Endothelial cell of umbilical vein (primary cell): ENCODE measurements around the gene PHACTR2. TPM values are rescaled to one million over a fixed set of nuclear protein-coding genes. Genes with fewer than 3 reads are reported as not detected.
A peak's percentile ranks its signal among the peaks of the same experiment; 100 is the strongest.

Experiments
- BruUV-seq: library from RNA; stranded (reverse); fragments of 400-500 nt; replicated peaks from 2 replicates; lab custom pipeline; 2021; lab: Mats Ljungman, UMichigan
- CTCF ChIA-PET: fragments of 300-600, 350-600 bp; sonication (Branson Sonifier 250); formaldehyde crosslinking; loops from one replicate; lab custom pipeline; 2021; ENCODE audit warnings: antibody characterized with exemption, inconsistent platforms; lab: Charles Lee
- POLR2A ChIA-PET: fragments of 300-600, 350-600 bp; sonication (Branson Sonifier 250); formaldehyde crosslinking; loops from one replicate; lab custom pipeline; 2021; ENCODE audit warnings: antibody characterized with exemption, inconsistent platforms; lab: Charles Lee
- DNase-seq: peaks from one replicate; pipeline ENCODE4 v3.0.0-alpha.2; 2011; ENCODE audit warnings: low read depth, low spot score
- FAIRE-seq: peaks from 2 replicates; lab custom pipeline; 2011; peaks lifted over from hg19 to GRCh38; lab: Jason Lieb, UNC
- H2AFZ ChIP-seq: 2 replicates; pipeline ENCODE4 v1.6.0; 2012; ENCODE audit warnings: low read depth, low read length, control low read depth, inconsistent platforms
- H3K27ac ChIP-seq: 2 replicates; pipeline ENCODE4 v1.5.1; 2011; ENCODE audit warnings: low read depth, mild to moderate bottlenecking, control low read depth, low read length, moderate library complexity; ENCODE audit not compliant: insufficient read depth
- H3K27me3 ChIP-seq, 2 experiments: 2 replicates each; pipeline versions ENCODE4 v1.6.0 to v1.6.1; 2011; ENCODE audit warnings: low read length in 2 of 2, mixed read lengths in 1 of 2; ENCODE audit not compliant: control insufficient read depth in 2 of 2, insufficient read depth in 2 of 2
- H3K36me3 ChIP-seq, 2 experiments: 2 replicates in 1 of 2; 3 replicates in 1 of 2; pipeline ENCODE4 v1.5.1; 2011; ENCODE audit warnings: low read length in 2 of 2, mild to moderate bottlenecking in 1 of 2, moderate library complexity in 1 of 2; ENCODE audit not compliant: control insufficient read depth in 2 of 2, insufficient read depth in 2 of 2; ENCODE audit errors: extremely low read depth in 1 of 2
- H3K4me1 ChIP-seq: 3 replicates; pipeline ENCODE4 v1.5.1; 2011; ENCODE audit warnings: mild to moderate bottlenecking, low read length; ENCODE audit not compliant: control insufficient read depth, insufficient read depth; ENCODE audit errors: extremely low read depth
- H3K4me2 ChIP-seq: 2 replicates; pipeline ENCODE4 v1.6.1; 2011; ENCODE audit warnings: low read length, control low read depth, mixed read lengths; ENCODE audit not compliant: insufficient read depth
- H3K4me3 ChIP-seq, 3 experiments: fragments of 200-600 bp in 1 of 3; sonication (generic), shearing (Covaris generic) in 1 of 3; replicated peaks in 1 of 3; 2 replicates each; pipeline ENCODE4 v1.5.1; 2011 to 2016; ENCODE audit warnings: control low read depth in 3 of 3, low read length in 3 of 3, mild to moderate bottlenecking in 2 of 3, inconsistent platforms in 1 of 3, low read depth in 1 of 3, moderate library complexity in 1 of 3; ENCODE audit not compliant: insufficient read depth in 1 of 3
- H3K79me2 ChIP-seq: 2 replicates; pipeline ENCODE4 v1.6.0; 2012; ENCODE audit warnings: low read length, inconsistent platforms; ENCODE audit not compliant: control insufficient read depth, insufficient read depth
- H3K9ac ChIP-seq: replicated peaks from 2 replicates; pipeline ENCODE3; 2011; ENCODE audit warnings: low read length, control low read depth; ENCODE audit not compliant: insufficient read depth; ENCODE audit errors: extremely low read depth
- H3K9me1 ChIP-seq: replicated peaks from 3 replicates; pipeline ENCODE4 v1.6.0; 2011; ENCODE audit warnings: mild to moderate bottlenecking, low read length; ENCODE audit not compliant: control insufficient read depth, insufficient read depth; ENCODE audit errors: extremely low read depth
- H3K9me3 ChIP-seq: replicated peaks from 2 replicates; pipeline ENCODE4 v1.5.1; 2012; ENCODE audit warnings: low read length, inconsistent platforms; ENCODE audit not compliant: control insufficient read depth, insufficient read depth
- H4K20me1 ChIP-seq: replicated peaks from 2 replicates; pipeline ENCODE3; 2011; ENCODE audit warnings: mild to moderate bottlenecking, low read length; ENCODE audit not compliant: control insufficient read depth, insufficient read depth; ENCODE audit errors: extremely low read depth
- EZH2 ChIP-seq: IDR thresholded peaks from 2 replicates; pipeline ENCODE4 v1.6.1; 2012; ENCODE audit warnings: borderline replicate concordance, low read depth, mild to moderate bottlenecking, moderate library complexity, low read length, inconsistent platforms; ENCODE audit not compliant: severe bottlenecking
- FOS ChIP-seq: IDR thresholded peaks from 2 replicates; pipeline ENCODE4 v1.6.1; 2011; ENCODE audit warnings: mild to moderate bottlenecking, low read length, moderate library complexity, borderline replicate concordance; ENCODE audit not compliant: insufficient read depth
- GATA2 ChIP-seq: IDR thresholded peaks from 2 replicates; pipeline ENCODE4 v1.7.0; 2011; ENCODE audit warnings: low read depth, mild to moderate bottlenecking, moderate library complexity, mixed read lengths, low read length; ENCODE audit not compliant: insufficient read length, insufficient read depth
- JUN ChIP-seq: IDR thresholded peaks from 2 replicates; pipeline ENCODE4 v1.6.1; 2011; ENCODE audit warnings: borderline replicate concordance, low read depth; ENCODE audit not compliant: insufficient read length, insufficient read depth
- MYC ChIP-seq: IDR thresholded peaks from one replicate; pipeline ENCODE4 v1.6.1; 2011; ENCODE audit warnings: mild to moderate bottlenecking, low read depth, low read length
- POLR2A ChIP-seq: IDR thresholded peaks from 2 replicates; pipeline ENCODE4 v1.6.1; 2012; ENCODE audit warnings: low read depth, mild to moderate bottlenecking, control low read depth, low read length
- POLR2AphosphoS5 ChIP-seq: IDR thresholded peaks from 2 replicates; pipeline ENCODE4 v1.6.1; 2012; ENCODE audit warnings: low read depth, mild to moderate bottlenecking, control low read depth, low read length, moderate library complexity; ENCODE audit not compliant: insufficient read depth
- dilution Hi-C: fragments of 300-500 bp; cut with MboI; formaldehyde crosslinking; loops from one replicate; pipeline ENCODE4 v1.15.0; 2019; ENCODE audit warnings: low sequenced_read_pairs; ENCODE audit not compliant: extremely low pct_ligation_motif_present
- intact Hi-C: fragments of 100-400 bp; cut with micrococcal nuclease; formaldehyde crosslinking; loops from one replicate; pipeline ENCODE4 v1.10.0; 2022
- polyA plus RNA-seq, 4 experiments: library from polyadenylated mRNA; depleted of rRNA in 3 of 4; stranded (reverse) in 3 of 4; unstranded in 1 of 4; fragments of >200 nt; gene quantifications; 2 replicates each; pipeline versions ENCODE4 v1.2.1 to v1.2.3, GENCODE V29; 2011 to 2012; ENCODE audit warnings: missing spikeins in 1 of 4
- total RNA-seq: library from RNA; stranded (reverse); gene quantifications from 2 replicates; pipeline ENCODE4 v1.2.3, GENCODE V29; 2021
- TF ChIP-seq, protein P1 (sequence below): IDR thresholded peaks from 2 replicates; pipeline ENCODE4 v1.6.1; 2011; ENCODE audit not compliant: insufficient read depth, insufficient read length
- TF ChIP-seq, protein P2 (sequence below), 2 donors: IDR thresholded peaks; 1 replicate in 1 of 2; 2 replicates in 1 of 2; pipeline ENCODE4 v1.5.1; 2011; ENCODE audit warnings: low read length in 2 of 2, mild to moderate bottlenecking in 2 of 2, moderate library complexity in 2 of 2, control low read depth in 1 of 2, inconsistent platforms in 1 of 2, low read depth in 1 of 2; ENCODE audit not compliant: insufficient read depth in 1 of 2; ENCODE audit errors: extremely low read depth in 1 of 2

Gene PHACTR2
- total and polyA plus RNA-seq, 2 donors (not counting 3 experiments of a cell fraction or from before 2014, with no cell fraction given): 16.3 to 178 TPM

DNA sequence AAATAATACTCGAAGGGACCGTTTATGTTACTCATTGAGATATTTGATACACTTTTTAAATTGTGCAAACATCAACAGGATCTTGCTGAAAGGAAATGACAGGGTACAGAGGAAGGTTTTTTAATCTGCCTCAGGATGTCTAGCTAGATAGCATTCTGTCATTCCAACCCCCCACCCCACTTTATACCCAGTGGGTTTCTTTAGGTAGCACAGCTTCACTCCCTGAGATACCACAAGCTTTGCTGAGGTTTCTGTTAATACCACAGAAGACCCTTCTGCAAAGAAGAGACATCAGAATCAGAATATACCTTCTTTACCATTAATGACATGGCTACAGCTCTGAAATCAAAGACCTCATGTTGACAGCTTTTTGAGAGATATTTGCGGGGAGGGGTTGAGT is 1.3 kb downstream of the PHACTR2 start:
- intact Hi-C loops: loop anchor here (2.0 to 5.0 kb wide), 5 partner anchors 56 to 164 kb away; partner anchors contain the start of gene LTV1
- POLR2A ChIA-PET: interaction anchor here (0.7 to 0.8 kb wide), 2 partner anchors 32 to 137 kb away, joined by 4 to 5 read pairs; no protein-coding TSS in a partner anchor

DNA sequence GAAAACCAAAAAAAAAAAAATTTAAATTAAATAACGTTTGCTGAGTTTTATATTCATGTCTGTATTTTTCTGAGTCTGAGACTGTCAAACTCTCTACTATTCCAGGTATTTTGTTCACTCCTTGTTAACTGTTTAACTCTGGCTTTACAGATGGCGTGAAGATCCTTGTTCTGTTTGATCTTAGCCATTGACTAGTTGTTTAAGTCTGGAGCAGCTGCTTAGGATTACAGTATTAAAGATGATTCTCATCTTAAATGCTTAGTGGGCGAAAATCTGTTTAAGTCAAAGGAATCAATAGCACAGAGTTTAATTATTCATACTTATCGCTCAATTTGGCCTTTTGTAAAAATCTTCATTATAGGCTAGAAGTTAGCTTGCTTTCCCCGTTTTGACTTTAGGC is 2.4 kb downstream of the PHACTR2 start:
- ChIA-PET CTCF (interaction anchor here (0.8 to 3.4 kb wide), 4 partner anchors 9 to 141 kb away, joined by 3 to 16 read pairs (median 3); no protein-coding TSS in a partner anchor), POLR2A (interaction anchor here (0.9 kb wide), 1 partner anchor 9 kb away, joined by 5 read pairs; no protein-coding TSS in a partner anchor)
- no TSS peak for BruUV-seq
- Histone ChIP-seq H3K9me1 (no peaks in the 10 kb centered on the region), H3K4me2 (peak overlapping the region; percentile 98), H3K79me2 (peaks cover 70% of the 10 kb centered on the region), H2AFZ (no peak overlapping the region), H3K27me3 (no peaks in the 10 kb centered on the region), H3K4me3 (peak overlapping the region in 2 of 3 experiments; percentile 80 to 89), H3K4me1 (peaks cover 30% of the 10 kb centered on the region), H3K9ac (peak overlapping the region; percentile 80), H3K27ac (peak overlapping the region; percentile 91), H3K9me3 (no peaks in the 10 kb centered on the region), H3K36me3 (peaks cover 0 to 2% of the 10 kb centered on the region in 2 experiments), H4K20me1 (no peaks in the 10 kb centered on the region)
- TF ChIP-seq FOS: no peak
- no peak for TF ChIP-seq EZH2
- no peak for TF ChIP-seq GATA2
- TF ChIP-seq, protein P1, sequence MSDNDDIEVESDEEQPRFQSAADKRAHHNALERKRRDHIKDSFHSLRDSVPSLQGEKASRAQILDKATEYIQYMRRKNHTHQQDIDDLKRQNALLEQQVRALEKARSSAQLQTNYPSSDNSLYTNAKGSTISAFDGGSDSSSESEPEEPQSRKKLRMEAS: no peak
- no peak for TF ChIP-seq POLR2AphosphoS5
- TF ChIP-seq POLR2A: no peak
- TF ChIP-seq, protein P2, sequence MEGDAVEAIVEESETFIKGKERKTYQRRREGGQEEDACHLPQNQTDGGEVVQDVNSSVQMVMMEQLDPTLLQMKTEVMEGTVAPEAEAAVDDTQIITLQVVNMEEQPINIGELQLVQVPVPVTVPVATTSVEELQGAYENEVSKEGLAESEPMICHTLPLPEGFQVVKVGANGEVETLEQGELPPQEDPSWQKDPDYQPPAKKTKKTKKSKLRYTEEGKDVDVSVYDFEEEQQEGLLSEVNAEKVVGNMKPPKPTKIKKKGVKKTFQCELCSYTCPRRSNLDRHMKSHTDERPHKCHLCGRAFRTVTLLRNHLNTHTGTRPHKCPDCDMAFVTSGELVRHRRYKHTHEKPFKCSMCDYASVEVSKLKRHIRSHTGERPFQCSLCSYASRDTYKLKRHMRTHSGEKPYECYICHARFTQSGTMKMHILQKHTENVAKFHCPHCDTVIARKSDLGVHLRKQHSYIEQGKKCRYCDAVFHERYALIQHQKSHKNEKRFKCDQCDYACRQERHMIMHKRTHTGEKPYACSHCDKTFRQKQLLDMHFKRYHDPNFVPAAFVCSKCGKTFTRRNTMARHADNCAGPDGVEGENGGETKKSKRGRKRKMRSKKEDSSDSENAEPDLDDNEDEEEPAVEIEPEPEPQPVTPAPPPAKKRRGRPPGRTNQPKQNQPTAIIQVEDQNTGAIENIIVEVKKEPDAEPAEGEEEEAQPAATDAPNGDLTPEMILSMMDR (IDR thresholded peaks at IDR 0.05; ENCODE audit: extremely low read depth in 1 of 2, insufficient read depth in 1 of 2, low read depth in 1 of 2, low read length in 2 of 2): no peak
- no peak for TF ChIP-seq MYC
- no peak for TF ChIP-seq JUN
- no peak for FAIRE-seq
- dilution Hi-C loops (no loop called here), intact Hi-C loops (loop anchor here (1.0 kb wide), 1 partner anchor 79 kb away; no protein-coding TSS in a partner anchor)
- peak; percentile 47 for DNase-seq

More for the DNA sequence above, 1.3 kb downstream of the PHACTR2 start:
- H3K9me3 ChIP-seq: no peaks in the 10 kb centered on the region
- peak overlapping the region; percentile 91 for H3K27ac ChIP-seq
- no peaks in the 10 kb centered on the region for H4K20me1 ChIP-seq
- H3K36me3 ChIP-seq: peaks cover 0 to 2% of the 10 kb centered on the region in 2 experiments
- H3K4me2 ChIP-seq: peak overlapping the region; percentile 98
- H3K27me3 ChIP-seq: no peaks in the 10 kb centered on the region
- FAIRE-seq (no peak), DNase-seq (peak; percentile 64)
- peaks cover 36% of the 10 kb centered on the region for H3K4me1 ChIP-seq
- H3K9me1 ChIP-seq: no peaks in the 10 kb centered on the region
- no peak overlapping the region for H2AFZ ChIP-seq
- H3K9ac ChIP-seq: peak overlapping the region; percentile 80
- TF ChIP-seq FOS: no peak
- TF ChIP-seq POLR2AphosphoS5: peak; percentile 31
- peak; percentile 85 for TF ChIP-seq GATA2
- TF ChIP-seq POLR2A: no peak
- TF ChIP-seq EZH2: no peak
- H3K4me3 ChIP-seq: peak overlapping the region; percentile 32 to 89 (median 80)
- dilution Hi-C loops: no loop called here
- CTCF ChIA-PET: interaction anchor here (1.8 to 3.4 kb wide), 2 partner anchors 8 to 104 kb away, joined by 8 to 16 read pairs; no protein-coding TSS in a partner anchor
- no TSS peak for BruUV-seq
- peaks cover 62% of the 10 kb centered on the region for H3K79me2 ChIP-seq
